Left colon (tissue), 2 donors: ENCODE measurements around the gene COTL1. TPM values are rescaled to one million over a fixed set of nuclear protein-coding genes. Genes with fewer than 3 reads are reported as not detected.
A peak's percentile ranks its signal among the peaks of the same experiment; 100 is the strongest.

Source experiments
- ATAC-seq: fragments of 200-7000 bp; cut with Tn5 transposase; one replicate; pipeline ENCODE4 v1.9.1; 2020; ENCODE audit warnings: mild to moderate bottlenecking, moderate library complexity
- DNase-seq, 2 donors: peaks; one replicate each; pipeline ENCODE4 v3.0.0-alpha.2; 2020
- intact Hi-C, 2 donors: fragments of 100-400 bp; cut with DNase I in 1 of 2; cut with micrococcal nuclease in 1 of 2; formaldehyde crosslinking; loops; one replicate each; pipeline versions ENCODE4 v1.11.2 to v1.14.0; 2022; cut with DNase I, micrococcal nuclease
- total RNA-seq, 2 donors: library from RNA; stranded (reverse); fragmentation: NEBNext Ultra II Directional; extraction: Animal tissue kit (Norgen Biotek cat#: 25700); gene quantifications; one replicate each; pipeline ENCODE4 v1.2.1, GENCODE V29; 2021
- donor health status: DM: no; HTN: no; CAD: no.
- donor health status: DM: yes; HTN: yes; CAD: no.

Gene COTL1
- total RNA-seq, 2 donors from 2014 or later, result 51.8 to 71.0 TPM

GRCh38 chr16:84583995-84584394 is 33.9 kb downstream of the COTL1 start:
- ATAC-seq (no peak), DNase-seq (no peak)
- intact Hi-C loops, result no loop called here

GRCh38 chr16:84582958-84583516 is 34.8 kb downstream of the COTL1 start:
- ATAC-seq (no peak), DNase-seq (no peak)
- intact Hi-C loops, result no loop called here

DNA sequence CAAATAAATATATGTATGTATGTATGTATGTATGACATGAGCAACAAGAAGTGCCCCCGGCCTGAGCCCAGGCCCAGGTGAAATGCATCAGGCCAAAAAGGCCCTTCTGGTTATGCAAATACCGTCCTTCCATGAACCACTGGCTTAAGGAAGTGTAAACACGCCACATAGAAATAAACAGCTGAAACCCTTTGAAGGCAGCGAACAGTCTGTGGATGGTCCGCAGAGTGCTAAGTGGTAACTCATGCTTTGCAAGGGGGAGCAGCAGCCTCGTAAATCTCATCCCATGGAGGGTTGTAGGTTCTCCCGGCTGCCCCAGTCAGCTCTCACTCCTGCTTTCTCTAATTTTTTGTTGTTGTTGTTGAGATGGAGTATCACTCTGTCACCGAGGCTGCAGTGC is 36.7 kb downstream of the COTL1 start:
- intact Hi-C loops, result no loop called here
- DNase-seq, result no peak
- no peak for ATAC-seq

DNA sequence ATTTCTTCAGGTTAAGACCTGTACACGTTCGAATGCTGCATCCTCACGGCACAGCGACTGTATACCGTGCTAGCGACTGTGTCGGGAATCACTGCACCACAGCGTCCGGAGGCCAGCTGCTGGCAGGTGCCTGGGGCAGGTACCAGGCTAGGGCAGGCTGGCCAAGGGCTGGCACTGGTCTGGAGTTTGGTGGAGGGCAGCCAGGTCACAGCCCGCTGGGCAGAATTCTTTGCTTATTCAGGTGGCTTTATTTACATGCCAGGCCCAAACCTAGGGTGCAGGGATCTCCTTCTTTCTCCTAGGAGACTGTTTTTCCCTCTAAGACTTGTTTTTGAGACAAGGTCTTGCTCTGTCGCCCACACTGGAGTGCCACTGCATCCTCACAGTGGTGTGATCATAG is 37.9 kb downstream of the COTL1 start:
- intact Hi-C loops, result no loop called here
- DNase-seq (no peak), ATAC-seq (no peak)

DNA sequence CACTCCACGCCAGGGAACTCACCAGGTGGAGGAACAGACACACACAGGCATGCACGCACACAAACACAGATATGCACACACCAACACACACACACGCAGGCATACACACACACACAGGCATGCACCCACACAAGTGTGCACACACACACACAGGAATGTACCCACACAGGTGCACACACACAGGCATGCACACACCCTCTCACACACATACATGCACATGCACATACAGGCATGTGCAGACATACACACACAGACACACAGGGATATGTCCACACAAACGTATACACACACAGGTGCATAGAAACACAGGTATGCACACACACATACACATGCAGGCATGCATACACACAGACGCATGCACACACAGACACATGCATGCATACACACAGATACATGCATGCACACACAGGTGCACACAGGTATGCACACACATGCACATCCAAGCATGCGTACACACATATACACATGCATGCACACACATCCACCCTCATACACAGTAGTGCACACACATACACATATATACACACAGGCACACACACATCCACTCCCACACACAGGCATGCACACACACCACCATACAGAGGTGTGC is 39.2 kb downstream of the COTL1 start:
- intact Hi-C loops, result no loop called here
- ATAC-seq, result no peak
- no peak for DNase-seq

GRCh38 chr16:84577034-84577803 is 40.7 kb downstream of the COTL1 start:
- DNase-seq (no peak), ATAC-seq (no peak)
- intact Hi-C loops, result no loop called here

GRCh38 chr16:84575914-84576313 is 42.0 kb downstream of the COTL1 start:
- DNase-seq, result no peak
- intact Hi-C loops, result no loop called here
- no peak for ATAC-seq

- DNase-seq, result no peak
- no peak for ATAC-seq
- intact Hi-C loops, result no loop called here
Observed at GRCh38 chr16:84574191-84574590, 43.7 kb downstream of the COTL1 start.

DNA sequence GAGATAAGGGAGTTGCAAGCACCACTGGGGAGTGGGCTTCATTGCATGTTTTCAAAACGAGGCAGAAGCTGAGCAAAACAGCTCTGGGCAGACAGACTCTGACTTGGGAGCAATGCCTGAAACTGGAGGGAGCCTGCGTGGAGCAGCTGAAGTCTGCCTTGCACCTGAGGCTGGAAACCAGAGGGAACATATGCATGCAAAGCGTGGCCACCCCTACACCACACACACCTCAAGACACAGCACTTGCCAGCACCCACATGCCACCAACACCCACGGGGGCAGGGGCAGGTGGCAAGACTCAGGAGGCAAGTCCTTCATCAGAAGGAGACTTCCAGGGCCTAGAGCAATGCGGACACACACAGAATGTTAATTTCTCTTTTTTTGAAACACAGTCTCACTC is 45.8 kb downstream of the COTL1 start:
- ATAC-seq (no peak), DNase-seq (no peak)
- intact Hi-C loops, result no loop called here

DNA sequence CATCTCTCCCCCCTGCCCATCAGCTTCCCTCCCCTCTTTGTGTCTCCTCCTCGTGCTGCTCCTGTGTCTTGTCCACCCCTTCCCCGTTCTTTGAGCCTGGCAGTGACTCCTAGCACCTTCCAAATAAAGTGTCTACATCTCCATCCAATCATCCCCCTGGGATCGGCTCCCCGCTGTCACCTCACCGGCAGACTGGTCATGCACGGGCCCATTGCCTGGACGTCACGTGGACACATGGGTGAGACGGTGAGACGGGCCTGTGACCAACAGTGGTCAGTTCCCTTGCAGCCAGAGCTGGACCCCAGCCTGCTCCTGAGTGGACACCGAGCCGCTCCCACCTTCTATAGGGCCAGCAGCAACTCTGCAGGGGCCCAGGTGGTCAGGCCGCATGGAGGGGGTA is 46.4 kb downstream of the COTL1 start:
- intact Hi-C loops, result no loop called here
- ATAC-seq (no peak), DNase-seq (no peak)

GRCh38 chr16:84570739-84571403 is 47.0 kb downstream of the COTL1 start:
- no peak for ATAC-seq
- DNase-seq, result no peak
- intact Hi-C loops, result no loop called here

GRCh38 chr16:84569382-84569987 is 48.4 kb downstream of the COTL1 start:
- intact Hi-C loops, result no loop called here
- DNase-seq, result peak; percentile 59 to 65
- ATAC-seq, result peak; percentile 90

- ATAC-seq, result no peak
- no peak for DNase-seq
- intact Hi-C loops, result no loop called here
Observed at GRCh38 chr16:84568066-84568465, 49.8 kb downstream of the COTL1 start.

DNA sequence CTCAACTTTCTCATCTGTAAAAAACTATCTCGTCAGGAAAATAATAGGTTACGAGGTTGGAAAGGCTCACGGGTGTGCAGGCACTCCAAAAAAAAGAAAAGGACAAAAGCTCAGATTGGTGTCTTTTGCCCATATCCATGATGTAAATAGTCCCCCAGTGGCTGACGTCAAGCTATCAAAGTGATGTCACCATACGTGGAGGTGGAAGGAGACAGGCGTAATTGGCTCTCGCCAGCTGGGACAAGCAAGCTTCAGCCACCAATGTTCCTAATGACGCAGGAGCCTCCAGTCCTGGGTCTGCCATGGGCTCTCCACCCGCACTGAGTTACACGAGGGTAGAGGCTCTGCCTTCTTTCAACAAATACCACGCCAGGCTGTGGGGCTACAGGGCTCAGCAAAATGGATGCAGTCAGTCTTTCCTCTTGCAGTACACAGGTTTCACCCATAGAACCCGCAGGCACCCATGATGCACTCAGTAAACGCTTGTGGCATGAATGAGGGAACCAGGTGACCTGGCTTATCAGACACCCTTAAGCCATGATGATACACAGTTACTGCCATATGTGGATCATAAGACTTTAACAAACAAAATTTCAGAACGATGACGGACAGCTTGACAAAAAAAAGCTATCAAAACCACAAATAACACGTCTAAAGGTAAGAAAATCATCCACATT is 50.5 kb downstream of the COTL1 start:
- intact Hi-C loops, result no loop called here
- no peak for DNase-seq
- no peak for ATAC-seq

DNA sequence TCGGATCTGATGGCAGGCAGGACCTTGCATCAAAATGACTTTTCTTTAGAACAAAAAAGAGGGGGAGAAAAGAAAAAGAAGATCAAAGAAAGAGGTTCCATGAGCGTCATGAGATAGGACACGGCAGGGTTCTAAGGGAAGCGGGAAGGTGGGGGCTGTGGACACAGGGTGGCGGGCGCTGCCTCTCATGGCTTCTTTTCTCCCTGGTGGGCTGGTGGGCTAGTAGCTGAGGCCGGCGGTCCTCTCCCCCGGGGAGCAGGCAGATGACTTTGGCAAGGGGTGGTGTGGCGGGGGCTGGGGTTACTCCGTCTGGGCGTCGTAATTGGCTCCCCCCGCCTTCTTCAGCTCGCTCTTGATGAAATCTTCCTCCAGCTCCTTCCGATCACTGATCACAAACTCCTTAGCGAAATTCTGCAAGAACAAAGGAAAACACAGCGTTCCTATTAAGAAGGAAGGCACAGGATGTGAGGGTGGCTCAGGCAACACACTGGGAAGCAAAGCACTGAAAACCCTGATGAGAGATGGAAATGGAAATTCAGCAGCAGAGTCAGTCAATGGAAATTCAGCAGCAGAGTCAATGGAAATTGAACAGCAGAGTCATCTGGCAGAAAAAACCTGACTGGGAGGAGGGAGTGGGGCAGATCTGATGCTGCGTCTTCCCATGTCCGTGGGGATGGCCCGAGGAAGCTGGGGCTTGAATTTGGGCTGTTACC is 51.2 kb downstream of the COTL1 start:
- intact Hi-C loops, result no loop called here
- DNase-seq (no peak), ATAC-seq (no peak)

DNA sequence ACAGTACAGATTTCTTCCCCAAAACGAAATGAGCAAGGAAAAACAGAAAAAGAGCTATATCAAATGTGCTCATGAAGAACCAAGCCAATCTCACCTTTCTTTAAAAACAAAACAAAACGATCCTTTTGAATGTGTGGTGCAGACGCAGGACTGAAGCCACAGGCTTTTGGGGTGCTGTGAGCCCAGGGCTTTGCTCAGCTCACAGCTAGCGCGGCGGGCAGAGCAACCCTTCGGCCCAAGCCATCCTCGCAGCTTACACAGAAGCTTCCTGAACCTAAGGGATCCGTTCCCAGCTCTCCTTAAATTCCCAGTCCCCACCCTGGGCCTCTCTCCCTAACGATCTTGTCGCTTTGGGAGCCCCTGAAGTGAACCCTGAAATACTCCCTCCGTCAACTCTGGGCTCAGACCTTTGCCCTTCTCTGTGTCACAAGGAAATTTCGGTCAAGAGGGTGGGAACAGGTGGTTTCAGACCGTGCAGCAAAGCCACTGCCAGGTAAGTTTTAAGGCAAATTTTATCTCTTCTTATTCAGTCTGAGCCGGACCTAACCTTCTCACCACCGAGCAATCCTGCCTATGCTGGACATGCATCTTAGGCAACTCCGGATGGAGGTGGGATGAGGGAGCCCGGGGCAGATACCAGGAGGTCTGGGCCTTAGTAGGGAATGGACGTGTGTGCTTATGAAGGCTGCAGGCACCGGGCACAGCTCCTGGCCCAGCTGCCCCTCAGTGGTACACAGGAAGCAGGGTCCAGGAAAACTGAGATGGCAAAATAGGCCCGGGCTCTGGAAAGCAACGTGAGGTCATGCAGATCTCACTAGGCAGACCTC is 52.0 kb downstream of the COTL1 start:
- ATAC-seq (peak; percentile 9), DNase-seq (peak in 1 of 2 donors; percentile 9)
- intact Hi-C loops, result no loop called here

- intact Hi-C loops, result no loop called here
- DNase-seq, result no peak
- no peak for ATAC-seq
Observed at GRCh38 chr16:84563786-84564420, 54.0 kb downstream of the COTL1 start.
